Measurements from ENCODE around the gene GRIN2A.

GRIN2A gene

DNA sequence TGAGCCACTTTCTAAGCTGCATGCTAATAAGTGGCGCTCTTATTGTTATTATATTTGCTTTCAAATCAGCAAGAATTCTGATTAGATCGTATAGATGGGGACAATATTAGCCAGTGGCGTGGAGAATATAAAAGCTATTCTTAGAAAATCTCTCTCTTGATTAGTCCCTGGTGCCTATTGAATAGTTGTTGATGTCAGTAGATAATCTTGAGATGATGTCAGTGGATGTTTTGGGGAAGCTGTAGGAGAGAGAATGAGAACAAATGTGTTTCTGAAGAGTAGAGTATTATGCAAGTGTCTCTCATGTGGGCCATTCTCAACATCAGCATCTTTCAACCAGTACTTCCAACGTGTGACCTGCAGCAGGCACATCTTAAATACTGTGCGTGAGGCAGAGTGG is 445.7 kb downstream of the GRIN2A start:
- no peaks in the 10 kb centered on the region for H3K27me3 ChIP-seq (replicated peaks)
- TF ChIP-seq, protein P1, sequence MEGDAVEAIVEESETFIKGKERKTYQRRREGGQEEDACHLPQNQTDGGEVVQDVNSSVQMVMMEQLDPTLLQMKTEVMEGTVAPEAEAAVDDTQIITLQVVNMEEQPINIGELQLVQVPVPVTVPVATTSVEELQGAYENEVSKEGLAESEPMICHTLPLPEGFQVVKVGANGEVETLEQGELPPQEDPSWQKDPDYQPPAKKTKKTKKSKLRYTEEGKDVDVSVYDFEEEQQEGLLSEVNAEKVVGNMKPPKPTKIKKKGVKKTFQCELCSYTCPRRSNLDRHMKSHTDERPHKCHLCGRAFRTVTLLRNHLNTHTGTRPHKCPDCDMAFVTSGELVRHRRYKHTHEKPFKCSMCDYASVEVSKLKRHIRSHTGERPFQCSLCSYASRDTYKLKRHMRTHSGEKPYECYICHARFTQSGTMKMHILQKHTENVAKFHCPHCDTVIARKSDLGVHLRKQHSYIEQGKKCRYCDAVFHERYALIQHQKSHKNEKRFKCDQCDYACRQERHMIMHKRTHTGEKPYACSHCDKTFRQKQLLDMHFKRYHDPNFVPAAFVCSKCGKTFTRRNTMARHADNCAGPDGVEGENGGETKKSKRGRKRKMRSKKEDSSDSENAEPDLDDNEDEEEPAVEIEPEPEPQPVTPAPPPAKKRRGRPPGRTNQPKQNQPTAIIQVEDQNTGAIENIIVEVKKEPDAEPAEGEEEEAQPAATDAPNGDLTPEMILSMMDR (IDR thresholded peaks at IDR 0.05; ENCODE audit: low read depth, low read length, missing control alignments), result no peak
- no peak overlapping the region for H3K4me3 ChIP-seq (ENCODE audit: low read depth, low read length)
- in situ Hi-C loops (cut with HindIII; ENCODE audit: low pct_ligation_motif_present, low sequenced_read_pairs), result no loop called here
- no peaks in the 10 kb centered on the region for H3K36me3 ChIP-seq (replicated peaks)
- no peak overlapping the region for H3K27ac ChIP-seq
- no peak for DNase-seq

GRCh38 chr16:9723136-9723535 is 459.1 kb downstream of the GRIN2A start:
- in situ Hi-C loops (cut with HindIII; ENCODE audit: low pct_ligation_motif_present, low sequenced_read_pairs), result no loop called here
- Histone ChIP-seq H3K27ac (no peak overlapping the region), H3K4me3 (ENCODE audit: low read depth, low read length) (no peak overlapping the region), H3K36me3 (replicated peaks) (no peaks in the 10 kb centered on the region), H3K27me3 (replicated peaks) (no peaks in the 10 kb centered on the region)
- no peak for DNase-seq
- TF ChIP-seq, protein P1 (IDR thresholded peaks at IDR 0.05; ENCODE audit: low read depth, low read length, missing control alignments), result no peak

DNA sequence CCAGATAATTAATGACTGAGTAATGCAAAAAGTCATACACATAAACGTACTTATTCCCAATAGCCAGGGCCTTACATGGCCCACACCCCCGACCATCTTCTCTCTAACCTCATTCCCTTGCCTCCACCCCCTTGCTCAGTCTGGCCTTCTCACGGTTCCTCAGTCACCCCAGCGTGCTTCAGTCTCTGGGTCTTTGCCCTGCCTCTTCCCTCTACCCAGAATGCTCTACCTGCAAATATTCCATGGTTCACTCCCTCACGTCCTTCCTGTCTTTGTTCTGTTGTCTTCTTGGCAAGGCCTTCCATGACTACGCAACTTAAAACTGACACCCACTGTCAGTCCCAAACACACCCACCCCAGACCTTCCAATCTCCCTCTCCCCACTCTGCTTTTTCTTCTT is 468.3 kb downstream of the GRIN2A start:
- no peak for DNase-seq
- H3K27me3 ChIP-seq (replicated peaks), result no peaks in the 10 kb centered on the region

GRCh38 chr16:9713156-9713555 is 469.1 kb downstream of the GRIN2A start:
- Histone ChIP-seq H3K36me3 (replicated peaks) (no peaks in the 10 kb centered on the region), H3K4me3 (ENCODE audit: low read depth, low read length) (no peak overlapping the region), H3K27me3 (replicated peaks) (no peaks in the 10 kb centered on the region), H3K27ac (no peak overlapping the region)
- DNase-seq, result no peak
- TF ChIP-seq, protein P1 (IDR thresholded peaks at IDR 0.05; ENCODE audit: low read depth, low read length, missing control alignments), result no peak
- in situ Hi-C loops (cut with HindIII; ENCODE audit: low pct_ligation_motif_present, low sequenced_read_pairs), result no loop called here

More for the DNA sequence above, 468.3 kb downstream of the GRIN2A start:
- Histone ChIP-seq H3K4me3 (ENCODE audit: low read depth, low read length) (no peak overlapping the region), H3K27ac (no peak overlapping the region), H3K36me3 (replicated peaks) (no peaks in the 10 kb centered on the region)
- in situ Hi-C loops (cut with HindIII; ENCODE audit: low pct_ligation_motif_present, low sequenced_read_pairs), result no loop called here
- TF ChIP-seq, protein P1 (IDR thresholded peaks at IDR 0.05; ENCODE audit: low read depth, low read length, missing control alignments), result no peak

DNA sequence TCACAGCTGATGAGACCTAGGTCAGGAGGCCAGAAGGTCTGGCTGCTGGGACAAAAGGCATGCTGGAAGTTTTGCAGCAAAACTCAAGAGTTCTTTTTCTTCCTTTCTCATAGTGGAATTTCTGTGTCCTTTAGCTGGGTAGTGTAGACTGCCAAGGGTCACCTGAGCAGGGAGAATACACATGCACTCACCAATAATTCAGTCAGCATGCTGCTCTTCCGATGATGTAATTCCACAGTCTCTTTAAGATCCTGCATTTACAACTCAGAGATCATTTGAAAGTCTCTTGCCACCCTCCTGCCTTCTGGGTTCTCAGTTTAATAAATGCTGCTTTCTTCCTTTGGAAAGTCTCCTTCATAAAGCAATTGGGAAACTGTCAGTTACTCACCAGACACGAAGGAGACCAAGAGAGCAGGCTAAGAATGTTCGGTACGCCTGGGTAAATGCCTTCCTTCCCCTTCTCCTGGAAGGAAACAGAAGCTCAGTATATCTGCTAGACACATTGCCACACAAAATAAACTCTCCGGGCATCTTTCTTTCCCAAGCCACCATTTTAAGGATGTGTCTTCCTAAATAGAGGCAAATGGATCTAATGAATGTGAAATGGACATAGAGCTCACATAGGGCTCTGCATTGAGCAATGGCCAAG is 473.1 kb downstream of the GRIN2A start:
- TF ChIP-seq, protein P1 (IDR thresholded peaks at IDR 0.05; ENCODE audit: low read depth, low read length, missing control alignments), result no peak
- Histone ChIP-seq H3K4me3 (ENCODE audit: low read depth, low read length) (no peak overlapping the region), H3K36me3 (replicated peaks) (no peaks in the 10 kb centered on the region), H3K27me3 (replicated peaks) (no peaks in the 10 kb centered on the region), H3K27ac (no peak overlapping the region)
- in situ Hi-C loops (cut with HindIII; ENCODE audit: low pct_ligation_motif_present, low sequenced_read_pairs), result no loop called here
- DNase-seq, result no peak
